Endodermal cell (in vitro differentiated cells): ENCODE results near the gene IFNA13. TPM values are rescaled to one million over a fixed set of nuclear protein-coding genes. Genes with fewer than 3 reads are reported as not detected.

Source experiments
- DNase-seq: peaks from one replicate; pipeline ENCODE4 v3.0.0-alpha.2; 2017
- H3K27ac ChIP-seq: 2 replicates; pipeline ENCODE4 v1.5.1; 2013; ENCODE audit warnings: mild to moderate bottlenecking, low read depth, low read length, moderate library complexity
- H3K27me3 ChIP-seq: 2 replicates; pipeline ENCODE4 v1.6.1; 2013; ENCODE audit warnings: mild to moderate bottlenecking, low read length, moderate library complexity; ENCODE audit not compliant: insufficient read depth, control insufficient read depth, poor library complexity, severe bottlenecking
- H3K36me3 ChIP-seq: 2 replicates; pipeline ENCODE4 v1.7.0; 2013; ENCODE audit warnings: mild to moderate bottlenecking, low read length, moderate library complexity; ENCODE audit not compliant: control insufficient read depth, insufficient read depth
- H3K4me1 ChIP-seq: one replicate; pipeline ENCODE4 v1.7.0; 2013; ENCODE audit warnings: low read length; ENCODE audit not compliant: control insufficient read depth, insufficient read depth
- H3K4me3 ChIP-seq: 2 replicates; pipeline ENCODE4 v1.5.1; 2013; ENCODE audit warnings: mild to moderate bottlenecking, low read length, moderate library complexity
- H3K9ac ChIP-seq: 2 replicates; pipeline ENCODE4 v1.6.1; 2013; ENCODE audit warnings: mild to moderate bottlenecking, low read length, moderate library complexity; ENCODE audit not compliant: poor library complexity, severe bottlenecking; ENCODE audit errors: extremely low read depth
- H3K9me3 ChIP-seq: 2 replicates; pipeline ENCODE4 v1.6.1; 2013; ENCODE audit warnings: mild to moderate bottlenecking, low read length, moderate library complexity; ENCODE audit not compliant: control insufficient read depth
- H3K27ac Mint-ChIP-seq: 2 replicates; pipeline ENCODE4 v1.8.0; 2020; ENCODE audit warnings: mixed read lengths
- H3K27me3 Mint-ChIP-seq: 2 replicates; pipeline ENCODE4 v1.8.0; 2021; ENCODE audit warnings: mild to moderate bottlenecking, mixed read lengths; ENCODE audit not compliant: insufficient read depth
- H3K36me3 Mint-ChIP-seq: 2 replicates; pipeline ENCODE4 v1.8.0; 2020; ENCODE audit warnings: low read depth, mixed read lengths
- H3K4me1 Mint-ChIP-seq: 2 replicates; pipeline ENCODE4 v1.8.0; 2020; ENCODE audit warnings: mixed read lengths
- H3K4me3 Mint-ChIP-seq: 2 replicates; pipeline ENCODE4 v1.8.0; 2020; ENCODE audit warnings: mild to moderate bottlenecking, moderate library complexity, mixed read lengths
- H3K9me3 Mint-ChIP-seq: 2 replicates; pipeline ENCODE4 v1.8.0; 2020; ENCODE audit warnings: mild to moderate bottlenecking, mixed read lengths
- CTCF ChIP-seq: fragments of 200-600 bp; sonication (generic); conservative IDR thresholded peaks from 2 replicates; pipeline ENCODE4 v1.5.0; 2021; ENCODE audit warnings: antibody characterized with exemption, mild to moderate bottlenecking
- WGBS, 2 experiments: methylation state at CpG; one replicate each; pipeline versions ENCODE4 v1.1.5 to v1.1.7; 2013; ENCODE audit warnings: missing lambda C conversion rate in 2 of 2, mixed read lengths in 1 of 2; ENCODE audit not compliant: insufficient coverage in 1 of 2, insufficient read length in 1 of 2; 5-methylcytosine and 5-hydroxymethylcytosine counted together
- total RNA-seq, 2 donors: library from RNA; stranded (reverse); fragmentation: NEBNext Ultra II Directional in 1 of 2; extraction: Animal tissue kit (Norgen Biotek cat#: 25700) in 1 of 2; gene quantifications; 2 replicates in 1 of 2; 3 replicates in 1 of 2; pipeline ENCODE4 v1.2.1, GENCODE V29; 2021

Gene IFNA13
- total RNA-seq, 2 donors from 2014 or later: not detected

- no peak for DNase-seq
- H3K27ac Mint-ChIP-seq: no peak overlapping the region
- no peaks in the 10 kb centered on the region for H3K27me3 Mint-ChIP-seq
- no peak for TF ChIP-seq CTCF
- H3K9ac ChIP-seq: no peak overlapping the region
- no peaks in the 10 kb centered on the region for H3K4me1 Mint-ChIP-seq
- H3K9me3 Mint-ChIP-seq: no peaks in the 10 kb centered on the region
- H3K4me1 ChIP-seq: no peaks in the 10 kb centered on the region
- H3K36me3 Mint-ChIP-seq: peaks cover 15% of the 10 kb centered on the region
- no peak overlapping the region for H3K27ac ChIP-seq
- H3K36me3 ChIP-seq: peaks cover 33% of the 10 kb centered on the region
- no peak overlapping the region for H3K4me3 ChIP-seq
- WGBS, 2 experiments: 94 to 100% methylated on average over 4 of the region's 4 CpGs
- H3K9me3 ChIP-seq: no peaks in the 10 kb centered on the region
- H3K4me3 Mint-ChIP-seq: no peak overlapping the region
- no peaks in the 10 kb centered on the region for H3K27me3 ChIP-seq
These were observed 43.8 kb downstream of the IFNA13 start for GRCh38 chr9:21324047-21324446.

- DNase-seq: no peak
- peaks cover under 1% of the 10 kb centered on the region for H3K27me3 Mint-ChIP-seq
- 94 to 100% methylated on average over 4 to 5 of the region's 5 CpGs for WGBS, 2 experiments
- H3K4me3 Mint-ChIP-seq: no peak overlapping the region
- H3K4me1 Mint-ChIP-seq: no peaks in the 10 kb centered on the region
- no peaks in the 10 kb centered on the region for H3K9me3 Mint-ChIP-seq
- Histone ChIP-seq H3K27me3 (no peaks in the 10 kb centered on the region), H3K4me1 (no peaks in the 10 kb centered on the region), H3K27ac (no peak overlapping the region), H3K9ac (no peak overlapping the region), H3K4me3 (no peak overlapping the region), H3K36me3 (peaks cover 29% of the 10 kb centered on the region), H3K9me3 (no peaks in the 10 kb centered on the region)
- TF ChIP-seq CTCF: no peak
- H3K27ac Mint-ChIP-seq: no peak overlapping the region
- peaks cover 15% of the 10 kb centered on the region for H3K36me3 Mint-ChIP-seq
These were observed 44.9 kb downstream of the IFNA13 start for GRCh38 chr9:21322911-21323461.

DNA sequence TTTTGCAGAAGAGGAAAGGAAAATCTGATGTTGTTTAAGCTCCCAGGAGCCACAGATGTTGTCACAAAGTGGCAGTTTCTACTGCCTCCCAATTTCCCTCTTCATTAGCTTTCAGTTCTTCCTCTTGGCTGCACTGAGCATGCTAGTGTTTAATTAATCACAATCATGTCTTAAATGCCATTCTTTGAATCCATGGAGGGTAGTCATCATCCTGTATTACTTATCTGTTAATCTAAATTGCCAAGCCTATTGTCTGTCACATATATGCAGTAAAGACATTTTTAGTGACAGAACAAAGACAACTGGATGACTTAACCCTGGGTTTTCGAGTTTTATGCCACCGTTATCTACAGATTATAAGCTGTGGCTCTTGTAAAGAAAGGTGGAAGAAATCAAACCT lies 47.4 kb downstream of the IFNA13 start:
- no peak overlapping the region for H3K9ac ChIP-seq

More for the DNA sequence above, 47.4 kb downstream of the IFNA13 start:
- H3K36me3 ChIP-seq: peaks cover 24% of the 10 kb centered on the region
- H3K27me3 ChIP-seq: peaks cover 18% of the 10 kb centered on the region
- no peaks in the 10 kb centered on the region for H3K9me3 Mint-ChIP-seq
- H3K4me1 ChIP-seq: no peaks in the 10 kb centered on the region
- H3K4me3 ChIP-seq: no peak overlapping the region
- H3K4me3 Mint-ChIP-seq: no peak overlapping the region
- no peak overlapping the region for H3K27ac Mint-ChIP-seq
- peaks cover 15% of the 10 kb centered on the region for H3K36me3 Mint-ChIP-seq
- no peaks in the 10 kb centered on the region for H3K4me1 Mint-ChIP-seq
- WGBS, 2 experiments: 96 to 100% methylated on average over 2 of the region's 2 CpGs
- H3K27me3 Mint-ChIP-seq: peaks cover 24% of the 10 kb centered on the region
- no peak for DNase-seq
- TF ChIP-seq CTCF: no peak
- no peak overlapping the region for H3K27ac ChIP-seq
- no peaks in the 10 kb centered on the region for H3K9me3 ChIP-seq
